Stimulated activated CD4-positive, alpha-beta T cell treated with anti-CD3 and anti-CD28 coated beads, Interleukin-15, amount 100 ng/mL, for 48 hours (primary cell): ENCODE results near the gene LGALS7B.
"Not testable (repeated sequence)": the region's sequence is repeated elsewhere in the genome, so short reads cannot be mapped to it uniquely, and the experiment has no call there.

Experiments used
- DNase-seq, 2 donors: peaks; one replicate each; pipeline ENCODE4 v3.0.0-alpha.2; 2020; ENCODE audit warnings: low read depth in 2 of 2

The LGALS7B gene

GRCh38 chr19:38770228-38770948 lies 18.6 kb upstream of the LGALS7B start:
- not testable (repeated sequence) for DNase-seq

- not testable (repeated sequence) for DNase-seq
Observed at GRCh38 chr19:38770949-38771275, 18.1 kb upstream of the LGALS7B start.

GRCh38 chr19:38771569-38771968 lies 17.4 kb upstream of the LGALS7B start:
- not testable (repeated sequence) for DNase-seq

- no peak for DNase-seq
Observed at GRCh38 chr19:38773469-38774177, 15.4 kb upstream of the LGALS7B start, which contains the start of gene LGALS7. Gene LGALS7, minus strand, starts transcription at chr19:38773517. Its CDS starts 25 bp downstream, at chr19:38773492.

GRCh38 chr19:38774181-38774950 lies 14.6 kb upstream of the LGALS7B start:
- no peak for DNase-seq

- no peak for DNase-seq
Observed at GRCh38 chr19:38778733-38779132, 10.3 kb upstream of the LGALS7B start.

- no peak for DNase-seq
Observed at GRCh38 chr19:38780443-38780842, 8.6 kb upstream of the LGALS7B start.

- DNase-seq, result no peak
Observed at GRCh38 chr19:38781058-38781457, 7.9 kb upstream of the LGALS7B start.

GRCh38 chr19:38782212-38782611 lies 6.8 kb upstream of the LGALS7B start:
- DNase-seq, result not testable (repeated sequence)

GRCh38 chr19:38784224-38784623 lies 4.8 kb upstream of the LGALS7B start:
- DNase-seq, result no peak

- DNase-seq, result no peak
Observed at GRCh38 chr19:38785187-38785699, 3.8 kb upstream of the LGALS7B start.

GRCh38 chr19:38786061-38786460 lies 2.9 kb upstream of the LGALS7B start:
- DNase-seq, result not testable (repeated sequence)

- DNase-seq, result no peak
Observed at GRCh38 chr19:38786572-38787265, 2.3 kb upstream of the LGALS7B start.

GRCh38 chr19:38790507-38791403 lies 1.8 kb downstream of the LGALS7B start:
- DNase-seq, result not testable (repeated sequence)

- not testable (repeated sequence) for DNase-seq
Observed at GRCh38 chr19:38791451-38792064, 2.6 kb downstream of the LGALS7B start.

GRCh38 chr19:38792250-38793111 lies 3.5 kb downstream of the LGALS7B start:
- peak in 1 of 2 donors; percentile 30 for DNase-seq

GRCh38 chr19:38793177-38793576 lies 4.2 kb downstream of the LGALS7B start:
- DNase-seq, result no peak

- no peak for DNase-seq
Observed at GRCh38 chr19:38793671-38794070, 4.7 kb downstream of the LGALS7B start.

GRCh38 chr19:38795549-38795948 lies 6.5 kb downstream of the LGALS7B start:
- DNase-seq, result no peak
